H9 (cell line): ENCODE measurements around the gene OR4D1. TPM values are rescaled to one million over a fixed set of nuclear protein-coding genes. Genes with fewer than 3 reads are reported as not detected.

Experiments used
- DNase-seq: peaks from one replicate; pipeline ENCODE4 v3.0.0-alpha.2; 2017
- H2AFZ ChIP-seq: one replicate; pipeline ENCODE4 v1.6.1; 2013; ENCODE audit warnings: mild to moderate bottlenecking, low read length, control low read depth, moderate library complexity
- H2AK5ac ChIP-seq: 2 replicates; pipeline ENCODE4 v1.6.1; 2013; ENCODE audit warnings: low read length, control low read depth, mixed read lengths; ENCODE audit not compliant: insufficient read length
- H2BK120ac ChIP-seq: one replicate; pipeline ENCODE4 v1.6.1; 2013; ENCODE audit warnings: low read depth, mild to moderate bottlenecking, low read length, control low read depth, inconsistent platforms; ENCODE audit not compliant: poor library complexity, severe bottlenecking
- H2BK12ac ChIP-seq: 2 replicates; pipeline ENCODE4 v1.6.1; 2013; ENCODE audit warnings: low read length, control low read depth, mixed read lengths, low read depth; ENCODE audit not compliant: insufficient read length
- H2BK15ac ChIP-seq: 2 replicates; pipeline ENCODE4 v1.6.1; 2013; ENCODE audit warnings: low read depth, low read length, control low read depth
- H2BK20ac ChIP-seq: one replicate; pipeline ENCODE4 v1.6.1; 2013; ENCODE audit warnings: low read depth, mild to moderate bottlenecking, low read length, control low read depth, inconsistent platforms; ENCODE audit not compliant: poor library complexity, severe bottlenecking
- H2BK5ac ChIP-seq: 2 replicates; pipeline ENCODE4 v1.6.1; 2013; ENCODE audit warnings: low read length, control low read depth, mixed read lengths; ENCODE audit not compliant: insufficient read length
- H3K14ac ChIP-seq: 2 replicates; pipeline ENCODE4 v1.6.1; 2013; ENCODE audit warnings: low read length, control low read depth; ENCODE audit not compliant: insufficient read depth
- H3K18ac ChIP-seq: 2 replicates; pipeline ENCODE4 v1.6.1; 2013; ENCODE audit warnings: low read depth, mild to moderate bottlenecking, mixed read lengths, low read length, control low read depth; ENCODE audit not compliant: insufficient read length
- H3K23ac ChIP-seq: 2 replicates; pipeline ENCODE4 v1.6.1; 2013; ENCODE audit warnings: low read length, control low read depth, mixed read lengths, low read depth; ENCODE audit not compliant: insufficient read length
- H3K23me2 ChIP-seq: 2 replicates; pipeline ENCODE4 v1.6.1; 2013; ENCODE audit warnings: low read depth, mild to moderate bottlenecking, mixed read lengths, low read length, control low read depth; ENCODE audit not compliant: insufficient read length, poor library complexity, severe bottlenecking
- H3K27ac ChIP-seq: 2 replicates; pipeline ENCODE4 v1.5.1; 2013; ENCODE audit warnings: low read length, control low read depth, mixed read lengths, low read depth; ENCODE audit not compliant: insufficient read length
- H3K27me3 ChIP-seq: 2 replicates; pipeline ENCODE4 v1.6.1; 2013; ENCODE audit warnings: low read length, control low read depth, inconsistent platforms; ENCODE audit not compliant: insufficient read depth
- H3K4ac ChIP-seq: 2 replicates; pipeline ENCODE4 v1.6.1; 2013; ENCODE audit warnings: low read depth, mild to moderate bottlenecking, control low read depth, inconsistent platforms, low read length, moderate library complexity
- H3K4me1 ChIP-seq: 2 replicates; pipeline ENCODE4 v1.6.1; 2013; ENCODE audit warnings: low read length, control low read depth, inconsistent platforms; ENCODE audit not compliant: insufficient read depth
- H3K4me2 ChIP-seq: 2 replicates; pipeline ENCODE4 v1.6.1; 2013; ENCODE audit warnings: low read length, control low read depth, mixed read lengths; ENCODE audit not compliant: insufficient read length, insufficient read depth
- H3K56ac ChIP-seq: 2 replicates; pipeline ENCODE4 v1.6.1; 2013; ENCODE audit warnings: low read depth, mild to moderate bottlenecking, mixed read lengths, low read length, control low read depth; ENCODE audit not compliant: insufficient read length
- H3K79me1 ChIP-seq: 2 replicates; pipeline ENCODE4 v1.6.1; 2013; ENCODE audit warnings: low read depth, mild to moderate bottlenecking, moderate library complexity, low read length, control low read depth, inconsistent platforms; ENCODE audit not compliant: insufficient read depth, poor library complexity, severe bottlenecking
- H3K79me2 ChIP-seq: 2 replicates; pipeline ENCODE4 v1.6.1; 2013; ENCODE audit warnings: low read length, control low read depth, inconsistent platforms; ENCODE audit not compliant: insufficient read depth
- H3K9ac ChIP-seq: 2 replicates; pipeline ENCODE4 v1.6.1; 2013; ENCODE audit warnings: low read length, control low read depth, mixed read lengths; ENCODE audit not compliant: insufficient read length; ENCODE audit errors: extremely low read depth
- H3K9me3 ChIP-seq: one replicate; pipeline ENCODE4 v1.6.1; 2013; ENCODE audit warnings: low read depth, low read length, inconsistent platforms; ENCODE audit not compliant: control insufficient read depth
- H3T11ph ChIP-seq: one replicate; pipeline ENCODE4 v1.6.1; 2013; ENCODE audit warnings: mild to moderate bottlenecking, low read length, control low read depth, inconsistent platforms
- H4K20me1 ChIP-seq: one replicate; pipeline ENCODE4 v1.6.1; 2013; ENCODE audit not compliant: control insufficient read depth, insufficient read length, insufficient read depth
- H4K5ac ChIP-seq: 2 replicates; pipeline ENCODE4 v1.6.1; 2013; ENCODE audit warnings: low read depth, mild to moderate bottlenecking, mixed read lengths, low read length, control low read depth; ENCODE audit not compliant: insufficient read length
- H4K8ac ChIP-seq: replicated peaks from 2 replicates; pipeline ENCODE4 v1.6.1; 2013; ENCODE audit warnings: low read length, control low read depth, mixed read lengths, low read depth; ENCODE audit not compliant: insufficient read length
- H4K91ac ChIP-seq: 2 replicates; pipeline ENCODE4 v1.6.1; 2013; ENCODE audit warnings: low read depth, mild to moderate bottlenecking, moderate library complexity, mixed read lengths, low read length, control low read depth; ENCODE audit not compliant: insufficient read length
- H3K27ac Mint-ChIP-seq, 3 experiments: 2 replicates in 2 of 3; 3 replicates in 1 of 3; pipeline ENCODE4 v1.8.0; 2020 to 2021; ENCODE audit warnings: mixed read lengths in 3 of 3, mild to moderate bottlenecking in 1 of 3, moderate library complexity in 1 of 3
- H3K27me3 Mint-ChIP-seq: 2 replicates; pipeline ENCODE4 v1.8.0; 2021; ENCODE audit warnings: low read depth, mild to moderate bottlenecking, moderate library complexity, mixed read lengths
- H3K36me3 Mint-ChIP-seq, 3 experiments: 2 replicates in 2 of 3; 3 replicates in 1 of 3; pipeline ENCODE4 v1.8.0; 2020 to 2021; ENCODE audit warnings: low read depth in 3 of 3, mixed read lengths in 3 of 3; ENCODE audit not compliant: insufficient read depth in 1 of 3
- H3K4me1 Mint-ChIP-seq, 2 experiments: 2 replicates each; pipeline ENCODE4 v1.8.0; 2020; ENCODE audit warnings: mixed read lengths in 2 of 2
- H3K4me3 Mint-ChIP-seq, 2 experiments: 2 replicates in 1 of 2; 3 replicates in 1 of 2; pipeline ENCODE4 v1.8.0; 2020 to 2021; ENCODE audit warnings: mild to moderate bottlenecking in 2 of 2, mixed read lengths in 2 of 2, moderate library complexity in 1 of 2
- H3K9me3 Mint-ChIP-seq, 2 experiments: 2 replicates in 1 of 2; 3 replicates in 1 of 2; pipeline ENCODE4 v1.8.0; 2020; ENCODE audit warnings: mild to moderate bottlenecking in 2 of 2, mixed read lengths in 2 of 2, moderate library complexity in 1 of 2
- WGBS: extraction: QIAGEN DNeasy Blood & Tissue Kit; methylation state at CpG from one replicate; pipeline ENCODE4 v1.1.7; 2013; ENCODE audit warnings: missing lambda C conversion rate, low lambda C conversion rate, mixed read lengths; ENCODE audit not compliant: insufficient read length; ENCODE audit errors: extremely low coverage; 5-methylcytosine and 5-hydroxymethylcytosine counted together
- total RNA-seq: library from RNA; stranded (reverse); gene quantifications from 2 replicates; pipeline ENCODE4 v1.2.1, GENCODE V29; 2021
- TF ChIP-seq, protein P1 (sequence below): fragments of 200-600 bp; sonication (generic); conservative IDR thresholded peaks from 3 replicates; pipeline ENCODE4 v1.8.0; 2021; ENCODE audit warnings: antibody characterized with exemption, mild to moderate bottlenecking

The OR4D1 gene
- total RNA-seq, 1 experiment from 2014 or later, result 0.11 TPM

DNA sequence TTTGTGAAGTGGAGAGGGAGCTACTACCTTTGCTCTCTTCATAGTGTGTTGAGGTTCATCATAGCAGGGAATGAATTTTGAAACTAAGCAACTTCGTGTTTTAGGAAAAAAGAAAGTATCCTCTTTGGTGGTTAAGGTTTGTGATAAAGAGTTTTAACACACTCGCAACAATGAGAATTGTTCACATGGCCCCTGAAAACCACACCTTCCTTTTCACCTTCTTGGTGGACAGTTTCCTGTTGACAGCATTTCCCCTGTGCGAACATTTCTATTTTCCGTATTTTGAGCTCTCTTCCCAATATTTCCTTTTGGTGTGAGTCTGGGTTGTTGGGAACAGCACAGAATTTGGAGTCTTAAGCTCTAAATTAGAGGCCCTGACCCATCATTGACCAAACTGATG lies 22.4 kb downstream of the OR4D1 start:
- H3K4me1 Mint-ChIP-seq, result 0 out of 4 replicates have a peak, but pooled peaks cover 0 to 3% of the 10 kb centered on the region in 2 experiments
- TF ChIP-seq, protein P1, sequence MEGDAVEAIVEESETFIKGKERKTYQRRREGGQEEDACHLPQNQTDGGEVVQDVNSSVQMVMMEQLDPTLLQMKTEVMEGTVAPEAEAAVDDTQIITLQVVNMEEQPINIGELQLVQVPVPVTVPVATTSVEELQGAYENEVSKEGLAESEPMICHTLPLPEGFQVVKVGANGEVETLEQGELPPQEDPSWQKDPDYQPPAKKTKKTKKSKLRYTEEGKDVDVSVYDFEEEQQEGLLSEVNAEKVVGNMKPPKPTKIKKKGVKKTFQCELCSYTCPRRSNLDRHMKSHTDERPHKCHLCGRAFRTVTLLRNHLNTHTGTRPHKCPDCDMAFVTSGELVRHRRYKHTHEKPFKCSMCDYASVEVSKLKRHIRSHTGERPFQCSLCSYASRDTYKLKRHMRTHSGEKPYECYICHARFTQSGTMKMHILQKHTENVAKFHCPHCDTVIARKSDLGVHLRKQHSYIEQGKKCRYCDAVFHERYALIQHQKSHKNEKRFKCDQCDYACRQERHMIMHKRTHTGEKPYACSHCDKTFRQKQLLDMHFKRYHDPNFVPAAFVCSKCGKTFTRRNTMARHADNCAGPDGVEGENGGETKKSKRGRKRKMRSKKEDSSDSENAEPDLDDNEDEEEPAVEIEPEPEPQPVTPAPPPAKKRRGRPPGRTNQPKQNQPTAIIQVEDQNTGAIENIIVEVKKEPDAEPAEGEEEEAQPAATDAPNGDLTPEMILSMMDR, result no peak
- no peak overlapping the region for H4K91ac ChIP-seq
- no peak overlapping the region for H3K27ac Mint-ChIP-seq
- no peaks in the 10 kb centered on the region for H3K36me3 Mint-ChIP-seq
- H3K27me3 ChIP-seq, result no peaks in the 10 kb centered on the region
- no peak for DNase-seq
- H3K4ac ChIP-seq, result no peak overlapping the region
- H3K27ac ChIP-seq, result no peak overlapping the region
- no peak overlapping the region for H2BK120ac ChIP-seq
- no peak overlapping the region for H2AK5ac ChIP-seq
- H2BK20ac ChIP-seq, result no peak overlapping the region
- peaks cover 0 to 3% of the 10 kb centered on the region in 2 experiments; a peak in 1 of 5 replicates for H3K9me3 Mint-ChIP-seq
- no peak overlapping the region for H2BK15ac ChIP-seq
- H3K18ac ChIP-seq, result no peak overlapping the region
- H3K4me1 ChIP-seq, result no peaks in the 10 kb centered on the region
- H2BK5ac ChIP-seq, result no peak overlapping the region
- no peak overlapping the region for H3K9ac ChIP-seq
- H4K20me1 ChIP-seq, result no peaks in the 10 kb centered on the region
- H3K56ac ChIP-seq, result no peak overlapping the region
- no peak overlapping the region for H4K5ac ChIP-seq
- H2BK12ac ChIP-seq, result no peak overlapping the region
- H3K79me2 ChIP-seq, result no peaks in the 10 kb centered on the region
- no peak overlapping the region for H3K23ac ChIP-seq
- no peak overlapping the region for H3T11ph ChIP-seq
- H3K4me3 Mint-ChIP-seq, result no peak overlapping the region
- H3K14ac ChIP-seq, result no peak overlapping the region
- H3K23me2 ChIP-seq, result no peaks in the 10 kb centered on the region
- no CpG with 5 or more reads among the region's 4 CpGs for WGBS
- H3K4me2 ChIP-seq, result no peak overlapping the region
- H4K8ac ChIP-seq, result no peak overlapping the region
- no peaks in the 10 kb centered on the region for H3K9me3 ChIP-seq
- H3K79me1 ChIP-seq, result no peaks in the 10 kb centered on the region
- H3K27me3 Mint-ChIP-seq, result peaks cover 60% of the 10 kb centered on the region
- H2AFZ ChIP-seq, result no peak overlapping the region
